Left renal pelvis (tissue), 4 donors: ENCODE measurements around the gene ATXN1. TPM values are rescaled to one million over a fixed set of nuclear protein-coding genes. Genes with fewer than 3 reads are reported as not detected.

Experiments
- DNase-seq, 4 donors: peaks; one replicate each; pipeline ENCODE4 v3.0.0-alpha.2; 2013; ENCODE audit warnings: low read depth in 4 of 4, low spot score in 3 of 4
- polyA plus RNA-seq, 4 donors: library from polyadenylated mRNA; unstranded; fragments of 120-200 nt; gene quantifications; one replicate each; pipeline ENCODE4 v1.2.1, GENCODE V29; 2013; ENCODE audit not compliant: insufficient read length in 4 of 4

ATXN1 gene
- polyA plus RNA-seq, 4 donors, result 18.5 to 20.7 (median 19.3) TPM

DNA sequence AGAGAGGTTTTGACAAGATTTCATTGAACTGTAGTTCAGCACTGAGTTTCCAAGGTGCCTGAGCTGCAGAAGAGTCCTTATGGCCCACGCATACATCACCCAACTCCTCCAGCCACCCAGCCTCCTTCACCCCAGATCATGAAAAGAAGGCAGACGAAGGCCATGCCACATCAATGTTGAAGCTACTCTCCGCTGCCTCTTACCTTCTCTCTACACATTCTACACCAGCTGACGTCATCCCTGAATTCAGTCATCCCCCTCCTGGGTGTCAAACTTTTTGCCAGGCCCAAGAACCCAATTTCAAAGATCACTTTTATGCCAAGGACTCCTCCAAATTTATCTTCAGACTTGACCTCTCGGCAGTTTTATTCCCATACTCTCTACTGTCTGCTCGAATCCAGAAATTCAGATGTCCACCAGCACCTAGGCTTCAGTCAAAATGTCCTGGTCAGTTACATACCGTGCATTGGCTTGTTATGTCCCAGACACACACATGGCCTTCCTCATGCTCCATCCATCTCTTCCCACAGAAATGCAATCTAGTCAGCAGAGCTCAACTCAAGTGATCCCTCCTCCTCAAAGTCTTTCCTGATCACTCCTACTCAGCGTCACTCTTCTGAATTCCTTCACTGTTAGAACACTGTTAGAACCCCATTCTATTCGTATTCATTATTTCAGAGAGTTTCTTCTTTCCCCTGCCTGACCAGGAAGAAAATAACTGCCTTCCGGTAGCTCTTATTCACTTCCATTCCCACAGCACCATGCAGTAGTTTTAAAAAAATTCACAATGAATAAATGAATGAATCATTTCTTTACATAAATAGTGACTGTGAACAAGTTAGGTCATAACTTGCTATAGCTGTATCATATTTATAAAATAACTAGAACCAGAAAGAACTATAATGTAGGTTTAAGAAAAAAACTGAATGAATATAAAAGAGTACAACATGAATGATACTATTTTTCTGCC, 11.5 kb downstream of the ATXN1 start:
- DNase-seq, result no peak

- no peak for DNase-seq
Measured at GRCh38 chr6:16748025-16748319, 13.3 kb downstream of the ATXN1 start.

DNA sequence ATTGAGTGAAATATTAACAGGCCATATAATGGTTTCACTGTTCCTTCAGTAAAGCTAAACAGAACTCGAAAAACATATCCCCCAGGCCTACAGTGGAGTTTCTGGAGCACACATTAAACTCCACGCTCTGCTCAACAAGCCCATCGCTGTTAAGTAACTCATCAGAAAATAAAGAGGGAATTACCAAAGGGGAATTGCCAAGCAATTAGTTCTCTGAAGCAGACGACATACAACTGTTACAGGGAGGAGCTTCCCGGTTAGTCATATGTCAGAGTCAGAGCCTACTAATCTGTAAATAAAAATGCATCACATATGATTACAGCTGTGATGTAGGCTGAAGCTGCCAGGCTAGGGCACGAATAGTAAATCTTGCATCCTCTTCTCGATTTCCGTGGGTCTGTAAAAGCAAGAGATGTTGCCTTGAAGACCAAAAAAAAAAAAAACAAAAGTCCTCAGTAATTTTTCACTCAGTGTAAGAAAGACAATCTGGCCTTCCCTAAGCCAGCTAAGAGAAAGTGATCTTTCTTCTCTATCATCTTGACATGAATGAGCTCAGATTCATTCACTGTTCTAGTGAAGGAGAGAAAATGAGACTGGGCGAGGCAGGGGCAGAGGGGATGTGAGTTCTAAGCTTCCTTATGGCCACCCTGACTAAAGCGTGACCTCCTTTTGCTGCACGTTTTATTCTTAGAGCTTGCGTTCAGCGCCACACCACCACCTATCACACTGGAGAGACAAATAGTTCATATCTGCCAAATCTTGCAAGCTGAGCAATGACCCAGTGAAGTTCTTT, 13.8 kb downstream of the ATXN1 start:
- DNase-seq, result no peak

- DNase-seq, result no peak
Measured at GRCh38 chr6:16746812-16747211, 14.4 kb downstream of the ATXN1 start.

DNA sequence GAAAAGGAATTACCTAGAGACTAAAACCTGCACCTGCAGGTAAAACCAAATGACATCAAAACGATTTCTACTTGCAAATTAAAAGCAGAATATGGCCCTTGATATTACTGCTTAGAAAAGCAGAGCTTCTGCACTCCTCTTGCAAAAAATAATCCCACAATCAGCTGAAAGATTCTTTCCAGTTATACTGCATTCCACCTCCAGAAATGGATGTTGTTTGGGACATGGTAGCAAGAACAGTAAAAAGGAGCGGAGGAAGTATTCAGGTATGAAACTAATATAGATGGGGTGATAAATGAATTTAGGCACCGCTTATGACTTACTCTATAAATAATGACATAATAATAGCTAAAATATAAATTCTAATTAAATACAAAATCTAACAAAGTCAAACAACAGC, 14.9 kb downstream of the ATXN1 start:
- no peak for DNase-seq

DNA sequence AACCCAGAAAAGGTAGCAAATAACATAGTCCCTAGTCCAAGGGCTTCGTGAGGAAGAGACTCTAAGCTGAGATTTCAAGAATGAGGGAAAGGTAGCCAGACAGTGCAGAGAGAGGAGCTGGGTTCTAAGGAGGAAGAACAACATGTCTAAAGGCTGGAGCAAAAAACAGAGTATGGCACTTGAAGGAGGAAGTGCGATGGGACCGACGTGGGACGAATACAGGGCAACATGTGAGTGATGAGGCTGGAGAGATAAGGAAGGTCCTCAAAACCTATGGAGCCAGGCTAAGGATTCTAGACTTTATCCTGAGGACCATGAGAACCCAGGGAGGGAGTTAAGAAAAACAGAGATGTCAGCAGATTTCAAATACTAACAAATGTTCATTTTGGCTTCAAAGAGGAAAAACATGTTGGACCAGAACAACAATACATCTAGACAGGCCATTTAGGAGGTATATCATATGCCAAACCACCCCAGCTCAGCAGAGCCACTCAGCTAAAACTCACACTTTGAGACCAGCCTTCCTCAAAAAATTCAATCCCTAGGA, 17.5 kb downstream of the ATXN1 start:
- no peak for DNase-seq

- no peak for DNase-seq
Measured at GRCh38 chr6:16742116-16742515, 19.1 kb downstream of the ATXN1 start.

- DNase-seq, result no peak
Measured at GRCh38 chr6:16741112-16742016, 19.9 kb downstream of the ATXN1 start.

DNA sequence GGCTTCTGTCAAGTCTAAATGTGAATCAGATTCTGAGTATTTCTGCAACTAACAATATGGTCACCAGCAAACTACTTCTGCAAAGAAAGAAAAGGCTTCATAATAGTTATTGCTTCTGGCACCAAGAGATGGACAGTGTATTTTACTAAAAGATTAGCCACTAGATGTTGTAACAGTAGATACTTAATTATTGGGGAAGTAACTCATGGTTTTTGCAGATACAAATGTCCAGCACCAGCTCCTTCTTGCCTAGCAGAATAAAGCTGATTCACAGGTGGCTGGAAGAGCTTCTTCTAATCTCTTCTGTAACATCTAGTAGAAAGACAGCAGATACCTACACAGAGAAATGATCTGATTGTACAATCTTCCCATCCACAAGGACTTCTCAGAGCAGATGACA, 21.2 kb downstream of the ATXN1 start:
- DNase-seq, result no peak

- DNase-seq, result no peak
Measured at GRCh38 chr6:16739329-16739801, 21.9 kb downstream of the ATXN1 start.

DNA sequence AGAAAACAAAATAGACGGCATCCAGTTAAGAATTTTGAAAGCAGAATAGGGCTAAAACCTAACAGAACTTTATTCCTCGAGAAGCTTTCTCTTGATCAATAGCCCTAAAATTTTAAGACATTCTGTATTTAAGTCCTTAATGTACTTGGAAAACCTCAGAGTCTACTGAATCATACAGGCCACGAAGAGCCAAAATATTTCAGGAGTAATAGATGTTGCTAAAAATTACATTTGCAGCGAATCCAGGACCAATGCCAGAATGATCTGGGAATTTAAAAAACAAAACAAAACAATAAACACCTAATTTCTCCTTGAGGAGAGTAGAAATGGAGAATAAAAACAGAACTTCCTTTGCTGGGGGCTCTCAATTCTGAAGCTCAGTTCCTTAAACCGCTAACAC, 23.3 kb downstream of the ATXN1 start:
- no peak for DNase-seq

GRCh38 chr6:16736856-16737775, 24.1 kb downstream of the ATXN1 start:
- no peak for DNase-seq

GRCh38 chr6:16735014-16735413, 26.2 kb downstream of the ATXN1 start:
- DNase-seq, result no peak

GRCh38 chr6:16733085-16733484, 28.2 kb downstream of the ATXN1 start:
- DNase-seq, result no peak

- DNase-seq, result no peak
Measured at GRCh38 chr6:16731478-16732051, 29.7 kb downstream of the ATXN1 start.

DNA sequence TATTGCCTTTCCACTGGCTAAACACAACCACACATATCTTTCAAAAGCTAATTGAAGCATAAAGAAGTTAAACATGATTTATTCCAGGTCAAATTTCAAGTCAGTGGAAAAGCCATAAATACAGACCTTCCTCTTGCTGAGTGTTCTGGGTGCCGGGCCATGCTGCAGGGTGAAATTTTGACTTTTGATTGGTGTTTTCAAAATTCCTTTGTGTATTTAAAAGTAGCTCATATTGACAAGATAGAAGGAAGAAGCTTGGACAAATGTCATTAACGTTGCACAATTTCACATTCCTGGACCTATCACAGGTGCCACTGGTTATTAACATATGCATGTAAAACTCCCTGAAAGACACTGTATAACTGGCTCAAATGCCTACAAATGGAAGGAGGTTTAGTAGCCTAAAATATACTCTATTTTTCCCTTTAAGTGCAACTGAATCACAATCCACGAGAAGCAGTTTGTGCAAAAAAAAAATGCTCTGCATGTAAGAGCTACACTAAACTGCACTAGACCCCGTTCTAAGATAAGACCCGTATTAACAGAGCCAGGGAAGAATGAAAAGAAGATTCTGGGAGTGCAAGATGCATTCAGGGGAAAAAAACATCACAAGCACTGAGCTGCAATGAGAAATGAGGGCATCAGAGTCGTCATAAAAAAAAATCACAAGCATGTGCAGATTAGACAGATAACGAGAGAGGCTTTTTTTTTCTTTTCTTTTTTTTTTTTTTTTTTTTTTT, 30.4 kb downstream of the ATXN1 start:
- no peak for DNase-seq

- no peak for DNase-seq
Measured at GRCh38 chr6:16729744-16730143, 31.5 kb downstream of the ATXN1 start.

DNA sequence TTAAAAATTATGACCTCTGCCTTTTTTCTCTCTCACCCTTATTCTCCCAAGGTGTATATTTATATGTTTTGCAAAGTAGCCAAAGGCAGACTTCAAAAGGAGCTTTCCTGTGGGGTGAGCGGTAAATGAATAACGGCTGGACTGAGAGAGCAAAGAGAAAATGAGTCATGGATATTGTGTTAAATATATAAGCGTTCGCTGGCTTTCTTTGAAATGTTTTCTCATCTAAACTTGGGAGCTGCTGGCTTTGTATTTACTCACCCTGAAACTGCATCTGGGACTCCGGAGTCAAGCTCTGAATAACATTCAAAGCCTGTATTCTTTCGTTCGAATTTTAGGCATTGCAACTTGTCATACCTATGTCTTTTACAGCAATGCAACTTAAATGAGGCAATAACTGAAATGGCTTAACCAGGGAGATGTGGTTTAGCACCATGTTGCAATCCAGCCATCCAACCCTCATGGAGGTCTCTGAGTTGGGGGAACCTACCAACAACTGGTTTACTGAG, 32.0 kb downstream of the ATXN1 start:
- DNase-seq, result no peak
